H1 (cell line): ENCODE data around the gene OLFM1. TPM values are rescaled to one million over a fixed set of nuclear protein-coding genes. Genes with fewer than 3 reads are reported as not detected.

ENCODE experiments used
- CTCF ChIA-PET: fragments of 300-600 bp; sonication (Branson Sonifier 250); formaldehyde crosslinking; loops from one replicate; lab custom pipeline; 2021; ENCODE audit not compliant: partially characterized antibody; lab: Charles Lee
- POLR2A ChIA-PET: fragments of 300-600 bp; sonication (Branson Sonifier 250); formaldehyde crosslinking; loops from one replicate; lab custom pipeline; 2021; ENCODE audit warnings: inconsistent platforms; ENCODE audit not compliant: partially characterized antibody; lab: Charles Lee
- DNase-seq, 2 experiments: peaks; one replicate each; pipeline versions ENCODE4 v3.0.0 to v3.0.0-alpha.2; 2010 to 2022; ENCODE audit warnings: low spot score in 2 of 2, low read depth in 1 of 2, mixed read lengths in 1 of 2
- FAIRE-seq: peaks from 2 replicates; lab custom pipeline; 2011; peaks lifted over from hg19 to GRCh38; lab: Jason Lieb, UNC
- H2AFZ ChIP-seq: 2 replicates; pipeline ENCODE4 v1.8.1; 2012; ENCODE audit warnings: low read length, inconsistent platforms
- H2AK5ac ChIP-seq: 2 replicates; pipeline ENCODE4 v1.6.1; 2013; ENCODE audit warnings: low read depth, low read length
- H2BK120ac ChIP-seq: replicated peaks from 2 replicates; pipeline ENCODE3; 2013; ENCODE audit warnings: low read depth, low read length, inconsistent platforms
- H2BK12ac ChIP-seq: 2 replicates; pipeline ENCODE4 v1.6.1; 2013; ENCODE audit warnings: low read depth, low read length
- H2BK15ac ChIP-seq: 2 replicates; pipeline ENCODE4 v1.6.1; 2013; ENCODE audit warnings: low read length
- H2BK20ac ChIP-seq: 2 replicates; pipeline ENCODE4 v1.6.1; 2013; ENCODE audit warnings: low read length
- H2BK5ac ChIP-seq: 2 replicates; pipeline ENCODE4 v1.6.1; 2013; ENCODE audit warnings: low read depth, low read length
- H3K14ac ChIP-seq: 2 replicates; pipeline ENCODE4 v1.6.1; 2013; ENCODE audit warnings: inconsistent platforms; ENCODE audit not compliant: insufficient read length
- H3K18ac ChIP-seq: 2 replicates; pipeline ENCODE4 v1.6.1; 2013; ENCODE audit warnings: low read length; ENCODE audit errors: extremely low read depth
- H3K23ac ChIP-seq: 2 replicates; pipeline ENCODE4 v1.6.1; 2013; ENCODE audit warnings: inconsistent platforms; ENCODE audit not compliant: insufficient read length
- H3K23me2 ChIP-seq: 2 replicates; pipeline ENCODE4 v1.6.1; 2013; ENCODE audit warnings: low read depth, low read length
- H3K27ac ChIP-seq: 2 replicates; pipeline ENCODE4 v1.6.1; 2011; ENCODE audit warnings: low read depth, low read length, inconsistent platforms
- H3K27me3 ChIP-seq, 4 experiments: replicated peaks in 1 of 4; 1 replicate in 1 of 4; 2 replicates in 3 of 4; pipeline versions ENCODE4 v1.6.1 to v1.8.1; 2011 to 2013; ENCODE audit warnings: low read length in 3 of 4, mild to moderate bottlenecking in 3 of 4, inconsistent platforms in 2 of 4, mixed read lengths in 2 of 4, moderate library complexity in 1 of 4; ENCODE audit not compliant: control insufficient read depth in 3 of 4, insufficient read depth in 3 of 4; ENCODE audit errors: extremely low read depth in 1 of 4
- H3K36me3 ChIP-seq, 4 experiments: 2 replicates each; pipeline versions ENCODE4 v1.6.1 to v1.8.1; 2011 to 2013; ENCODE audit warnings: mild to moderate bottlenecking in 4 of 4, low read length in 3 of 4, moderate library complexity in 2 of 4, control low read depth in 1 of 4, inconsistent platforms in 1 of 4; ENCODE audit not compliant: insufficient read depth in 4 of 4, control insufficient read depth in 2 of 4
- H3K4ac ChIP-seq: replicated peaks from 2 replicates; pipeline ENCODE3; 2013; ENCODE audit warnings: low read length, low read depth, mixed read lengths, inconsistent platforms; ENCODE audit not compliant: insufficient read length
- H3K4me1 ChIP-seq, 4 experiments: replicated peaks in 1 of 4; 1 replicate in 1 of 4; 2 replicates in 3 of 4; pipeline versions ENCODE4 v1.6.1 to v1.8.1; 2011 to 2013; ENCODE audit warnings: low read length in 3 of 4, inconsistent platforms in 2 of 4, mixed read lengths in 1 of 4; ENCODE audit not compliant: insufficient read depth in 4 of 4, control insufficient read depth in 3 of 4
- H3K4me2 ChIP-seq, 2 experiments: 2 replicates each; pipeline versions ENCODE4 v1.6.1 to v1.8.1; 2011 to 2013; ENCODE audit warnings: low read depth in 2 of 2, low read length in 2 of 2, control low read depth in 1 of 2, inconsistent platforms in 1 of 2, mild to moderate bottlenecking in 1 of 2; ENCODE audit not compliant: insufficient read depth in 1 of 2
- H3K4me3 ChIP-seq, 4 experiments: fragments of 200-600, 300-600 bp in 1 of 4; sonication (generic), shearing (Covaris generic), sonication (Bioruptor Twin) in 1 of 4; 2 replicates each; pipeline versions ENCODE4 v1.5.1 to v1.8.1; 2011 to 2016; ENCODE audit warnings: low read length in 4 of 4, low read depth in 3 of 4, control low read depth in 2 of 4, inconsistent platforms in 2 of 4, mild to moderate bottlenecking in 2 of 4, mixed read lengths in 1 of 4, moderate library complexity in 1 of 4; ENCODE audit not compliant: insufficient read depth in 2 of 4; ENCODE audit errors: extremely low read depth in 1 of 4
- H3K56ac ChIP-seq: replicated peaks from 2 replicates; pipeline ENCODE3; 2013; ENCODE audit warnings: low read depth, mild to moderate bottlenecking, mixed read lengths, low read length, inconsistent platforms; ENCODE audit not compliant: insufficient read length
- H3K79me1 ChIP-seq: 2 replicates; pipeline ENCODE4 v1.6.1; 2013; ENCODE audit warnings: low read depth, low read length, control low read depth
- H3K79me2 ChIP-seq, 2 experiments: 2 replicates each; pipeline versions ENCODE4 v1.6.1 to v1.8.1; 2012 to 2013; ENCODE audit warnings: low read length in 2 of 2, mild to moderate bottlenecking in 2 of 2, inconsistent platforms in 1 of 2; ENCODE audit not compliant: insufficient read depth in 2 of 2, control insufficient read depth in 1 of 2
- H3K9ac ChIP-seq, 4 experiments: replicated peaks in 1 of 4; 1 replicate in 1 of 4; 2 replicates in 3 of 4; pipeline versions ENCODE4 v1.6.1 to v1.8.1; 2011 to 2013; ENCODE audit warnings: low read depth in 3 of 4, low read length in 3 of 4, control low read depth in 2 of 4, mild to moderate bottlenecking in 2 of 4, moderate library complexity in 2 of 4, inconsistent platforms in 1 of 4; ENCODE audit errors: extremely low read depth in 1 of 4
- H3K9me3 ChIP-seq, 2 experiments: 2 replicates each; pipeline versions ENCODE4 v1.6.1 to v1.8.1; 2012 to 2013; ENCODE audit warnings: mild to moderate bottlenecking in 2 of 2, moderate library complexity in 2 of 2, control low read depth in 1 of 2, inconsistent platforms in 1 of 2, low read depth in 1 of 2, low read length in 1 of 2, mixed read lengths in 1 of 2; ENCODE audit not compliant: insufficient read depth in 2 of 2
- H4K20me1 ChIP-seq, 2 experiments: replicated peaks in 1 of 2; 2 replicates each; pipeline versions ENCODE3 to v1.8.1; 2011 to 2013; ENCODE audit warnings: inconsistent platforms in 2 of 2, low read length in 2 of 2, mild to moderate bottlenecking in 1 of 2; ENCODE audit not compliant: insufficient read depth in 2 of 2, control insufficient read depth in 1 of 2
- H4K5ac ChIP-seq: 2 replicates; pipeline ENCODE4 v1.6.1; 2013; ENCODE audit warnings: low read length, low read depth, mixed read lengths, inconsistent platforms; ENCODE audit not compliant: insufficient read length
- H4K8ac ChIP-seq: 2 replicates; pipeline ENCODE4 v1.8.0; 2013; ENCODE audit warnings: mild to moderate bottlenecking, moderate library complexity, low read length, inconsistent platforms; ENCODE audit not compliant: insufficient read depth; ENCODE audit errors: extremely low read depth
- H4K91ac ChIP-seq: replicated peaks from 2 replicates; pipeline ENCODE3; 2013; ENCODE audit warnings: low read length, mixed read lengths, inconsistent platforms; ENCODE audit not compliant: insufficient read length
- BCL11A ChIP-seq, 2 experiments: IDR thresholded peaks; one replicate each; pipeline ENCODE4 v1.6.1; 2011; ENCODE audit warnings: low read depth in 2 of 2, low read length in 2 of 2, mild to moderate bottlenecking in 2 of 2
- BRCA1 ChIP-seq: IDR thresholded peaks from 2 replicates; pipeline ENCODE4 v1.6.1; 2012; ENCODE audit warnings: low read depth, low read length, improper control_type of control experiment
- CEBPB ChIP-seq: IDR thresholded peaks from 2 replicates; pipeline ENCODE4 v1.6.1; 2012; ENCODE audit warnings: low read depth, low read length
- CTCF ChIP-seq, 3 experiments: IDR thresholded peaks; 1 replicate in 2 of 3; 2 replicates in 1 of 3; pipeline versions ENCODE4 v1.5.1 to v1.6.1; 2011; ENCODE audit warnings: low read length in 3 of 3, mild to moderate bottlenecking in 3 of 3, inconsistent platforms in 2 of 3, low read depth in 1 of 3, moderate library complexity in 1 of 3; ENCODE audit not compliant: insufficient read depth in 1 of 3; ENCODE audit errors: control extremely low read depth in 1 of 3
- HDAC2 ChIP-seq, 2 experiments: fragments of 300-600 bp in 1 of 2; sonication (generic) in 1 of 2; IDR thresholded peaks; 2 replicates each; pipeline ENCODE4 v1.6.1; 2011 to 2012; ENCODE audit warnings: low read depth in 2 of 2, low read length in 2 of 2, mild to moderate bottlenecking in 2 of 2, moderate library complexity in 2 of 2, borderline replicate concordance in 1 of 2, inconsistent platforms in 1 of 2
- NRF1 ChIP-seq: IDR thresholded peaks from 2 replicates; pipeline ENCODE4 v1.6.1; 2011; ENCODE audit warnings: mild to moderate bottlenecking, low read depth, low read length, improper control_type of control experiment
- POLR2A ChIP-seq, 2 experiments: IDR thresholded peaks; 1 replicate in 1 of 2; 2 replicates in 1 of 2; pipeline ENCODE4 v1.6.1; 2011; ENCODE audit warnings: low read depth in 2 of 2, low read length in 2 of 2, mild to moderate bottlenecking in 2 of 2; ENCODE audit errors: control extremely low read depth in 1 of 2
- RFX5 ChIP-seq: IDR thresholded peaks from 2 replicates; pipeline ENCODE4 v1.6.1; 2011; ENCODE audit warnings: low read depth, low read length, improper control_type of control experiment, borderline replicate concordance
- SP2 ChIP-seq: IDR thresholded peaks from 2 replicates; pipeline ENCODE4 v1.6.1; 2012; ENCODE audit warnings: mild to moderate bottlenecking, low read length, inconsistent platforms
- SP4 ChIP-seq: IDR thresholded peaks from 2 replicates; pipeline ENCODE4 v1.6.1; 2012; ENCODE audit warnings: low read length, inconsistent platforms
- TCF12 ChIP-seq: IDR thresholded peaks from 2 replicates; pipeline ENCODE4 v1.6.1; 2011; ENCODE audit warnings: low read depth, mild to moderate bottlenecking, low read length
- WGBS, 2 experiments: shearing (Covaris generic) in 1 of 2; methylation state at CpG; one replicate each; pipeline versions ENCODE4 v1.1.6 to v1.1.7; 2013 to 2015; ENCODE audit warnings: low lambda C conversion rate in 2 of 2, mixed read lengths in 2 of 2, inconsistent platforms in 1 of 2, low coverage in 1 of 2, missing lambda C conversion rate in 1 of 2; ENCODE audit not compliant: insufficient replicate concordance in 2 of 2, insufficient coverage in 1 of 2, insufficient read length in 1 of 2; ENCODE audit errors: extremely low coverage in 1 of 2, missing lambda C conversion rate in 1 of 2; 5-methylcytosine and 5-hydroxymethylcytosine counted together
- polyA plus RNA-seq, 7 experiments: library from polyadenylated mRNA; depleted of rRNA in 3 of 7; stranded (reverse) in 5 of 7; unstranded in 2 of 7; fragments of >200 nt in 5 of 7; fragments of 200-250 nt in 2 of 7; gene quantifications; 1 replicate in 5 of 7; 2 replicates in 1 of 7; 4 replicates in 1 of 7; pipeline versions ENCODE4 v1.2.1 to v1.2.3, GENCODE V29; 2011 to 2013; ENCODE audit warnings: missing spikeins in 2 of 7, mixed read lengths in 2 of 7
- total RNA-seq: library from RNA; stranded (reverse); fragmentation: NEBNext Ultra II Directional; extraction: Animal tissue kit (Norgen Biotek cat#: 25700); gene quantifications from 2 replicates; pipeline ENCODE4 v1.2.1, GENCODE V29; 2021

Gene OLFM1
- total and polyA plus RNA-seq, 2 of the 8 experiments (the other 6 are each of a cell fraction or from before 2014, with no cell fraction given), result 53.0 to 53.4 TPM

GRCh38 chr9:135163023-135163780 is 75.7 kb downstream of the OLFM1 start:
- WGBS, 2 experiments, result 90% methylated on average over 11 of the region's 11 CpGs; no CpG with 5 or more reads in 1 of the 2 experiments
- CTCF ChIA-PET, result interaction anchor here (1.2 to 3.2 kb wide), 2 partner anchors 249 to 385 kb away, joined by 4 to 7 read pairs; no protein-coding TSS in a partner anchor
- TF ChIP-seq SP4, result no peak
- no peak for TF ChIP-seq RFX5
- no peak for TF ChIP-seq POLR2A (IDR thresholded peaks at IDR 0.05; ENCODE audit: control extremely low read depth in 1 of 2, low read depth in 2 of 2, low read length in 2 of 2)
- TF ChIP-seq NRF1, result no peak
- TF ChIP-seq SP2, result no peak
- no peak for TF ChIP-seq HDAC2 (IDR thresholded peaks at IDR 0.05; ENCODE audit: borderline replicate concordance in 1 of 2, low read depth in 2 of 2, low read length in 2 of 2)
- TF ChIP-seq BRCA1, result no peak
- no peak for TF ChIP-seq TCF12
- no peak for TF ChIP-seq CTCF (IDR thresholded peaks at IDR 0.05; ENCODE audit: control extremely low read depth in 1 of 3, insufficient read depth in 1 of 3, low read depth in 1 of 3, low read length in 3 of 3)
- no peak for TF ChIP-seq CEBPB
- TF ChIP-seq BCL11A (IDR thresholded peaks at IDR 0.05; ENCODE audit: low read depth in 2 of 2, low read length in 2 of 2), result no peak

More at GRCh38 chr9:135163023-135163780, 75.7 kb downstream of the OLFM1 start:
- Histone ChIP-seq H3K4me1 (peaks cover 0 to 10% (median 3%) of the 10 kb centered on the region in 4 experiments; a peak in 6 of 7 replicates), H2BK120ac (no peak overlapping the region), H4K5ac (no peak overlapping the region), H3K4me2 (no peak overlapping the region), H4K91ac (no peak overlapping the region), H2BK20ac (no peak overlapping the region), H3K36me3 (no peaks in the 10 kb centered on the region), H3K4me3 (no peak overlapping the region), H3K79me1 (no peaks in the 10 kb centered on the region; the same call in 1 of the 2 replicates), H3K27me3 (no peaks in the 10 kb centered on the region; a peak in 1 of 7 replicates), H3K56ac (no peak overlapping the region), H2BK5ac (no peak overlapping the region), H3K23ac (no peak overlapping the region), H2AFZ (no peak overlapping the region), H3K9ac (no peak overlapping the region), H3K79me2 (no peaks in the 10 kb centered on the region), H3K14ac (no peak overlapping the region), H4K8ac (no peak overlapping the region), H3K9me3 (no peaks in the 10 kb centered on the region), H3K27ac (no peak overlapping the region), H2BK15ac (no peak overlapping the region; the same call in 1 of the 2 replicates), H2AK5ac (no peak overlapping the region), H4K20me1 (no peaks in the 10 kb centered on the region), H2BK12ac (no peak overlapping the region), H3K18ac (no peak overlapping the region), H3K4ac (no peak overlapping the region), H3K23me2 (no peaks in the 10 kb centered on the region)
- POLR2A ChIA-PET, result no interaction called here
- DNase-seq (no peak), FAIRE-seq (no peak)
